Skeletal muscle cell (primary cell): ENCODE results near the gene CFAP58.

ENCODE experiments used
- DNase-seq: peaks from one replicate; pipeline ENCODE4 v3.0.0-alpha.2; 2010; ENCODE audit warnings: low read depth
- H3K4me3 ChIP-seq: 2 replicates; pipeline ENCODE4 v1.5.1; 2011; ENCODE audit warnings: low read depth, mild to moderate bottlenecking, control low read depth, low read length, moderate library complexity

CFAP58 gene

GRCh38 chr10:104318810-104319741, 34.6 kb upstream of the CFAP58 start:
- no peak overlapping the region for H3K4me3 ChIP-seq
- DNase-seq = peak; percentile 91

- no peak overlapping the region for H3K4me3 ChIP-seq
- DNase-seq = no peak
These were observed 32.4 kb upstream of the CFAP58 start for GRCh38 chr10:104321226-104321625.

- DNase-seq = no peak
- no peak overlapping the region for H3K4me3 ChIP-seq
These were observed 31.8 kb upstream of the CFAP58 start for GRCh38 chr10:104321725-104322415.

GRCh38 chr10:104322416-104322782, 31.2 kb upstream of the CFAP58 start:
- DNase-seq = no peak
- no peak overlapping the region for H3K4me3 ChIP-seq

- no peak for DNase-seq
- no peak overlapping the region for H3K4me3 ChIP-seq
These were observed 30.5 kb upstream of the CFAP58 start for GRCh38 chr10:104323085-104323484.

GRCh38 chr10:104323760-104324201, 29.9 kb upstream of the CFAP58 start:
- DNase-seq = no peak

GRCh38 chr10:104324221-104324686, 29.4 kb upstream of the CFAP58 start:
- H3K4me3 ChIP-seq = no peak overlapping the region
- no peak for DNase-seq

More at GRCh38 chr10:104323760-104324201, 29.9 kb upstream of the CFAP58 start:
- no peak overlapping the region for H3K4me3 ChIP-seq

GRCh38 chr10:104324931-104325330, 28.7 kb upstream of the CFAP58 start:
- DNase-seq = no peak

GRCh38 chr10:104325436-104326435, 27.9 kb upstream of the CFAP58 start:
- no peak for DNase-seq
- H3K4me3 ChIP-seq = no peak overlapping the region

More at GRCh38 chr10:104324931-104325330, 28.7 kb upstream of the CFAP58 start:
- H3K4me3 ChIP-seq = no peak overlapping the region

GRCh38 chr10:104326991-104327610, 26.5 kb upstream of the CFAP58 start:
- DNase-seq = no peak
- H3K4me3 ChIP-seq = no peak overlapping the region

- DNase-seq = peak; percentile 78
- H3K4me3 ChIP-seq = peak overlapping the region; percentile 43
These were observed 25.6 kb upstream of the CFAP58 start for GRCh38 chr10:104327745-104328645.

GRCh38 chr10:104328646-104328895, 25.1 kb upstream of the CFAP58 start:
- H3K4me3 ChIP-seq = peak overlapping the region; percentile 43
- no peak for DNase-seq

GRCh38 chr10:104328896-104329710, 24.5 kb upstream of the CFAP58 start:
- DNase-seq = peak; percentile 95
- H3K4me3 ChIP-seq = peak overlapping the region; percentile 43

- H3K4me3 ChIP-seq = no peak overlapping the region
- DNase-seq = peak; percentile 79
These were observed 23.9 kb upstream of the CFAP58 start for GRCh38 chr10:104329735-104330134.

- peak; percentile 87 for DNase-seq
- no peak overlapping the region for H3K4me3 ChIP-seq
These were observed 23.2 kb upstream of the CFAP58 start for GRCh38 chr10:104330168-104331110.

- DNase-seq = no peak
- no peak overlapping the region for H3K4me3 ChIP-seq
These were observed 22.3 kb upstream of the CFAP58 start for GRCh38 chr10:104331208-104331838.
